ENCODE results near the gene SF1.

DNA sequence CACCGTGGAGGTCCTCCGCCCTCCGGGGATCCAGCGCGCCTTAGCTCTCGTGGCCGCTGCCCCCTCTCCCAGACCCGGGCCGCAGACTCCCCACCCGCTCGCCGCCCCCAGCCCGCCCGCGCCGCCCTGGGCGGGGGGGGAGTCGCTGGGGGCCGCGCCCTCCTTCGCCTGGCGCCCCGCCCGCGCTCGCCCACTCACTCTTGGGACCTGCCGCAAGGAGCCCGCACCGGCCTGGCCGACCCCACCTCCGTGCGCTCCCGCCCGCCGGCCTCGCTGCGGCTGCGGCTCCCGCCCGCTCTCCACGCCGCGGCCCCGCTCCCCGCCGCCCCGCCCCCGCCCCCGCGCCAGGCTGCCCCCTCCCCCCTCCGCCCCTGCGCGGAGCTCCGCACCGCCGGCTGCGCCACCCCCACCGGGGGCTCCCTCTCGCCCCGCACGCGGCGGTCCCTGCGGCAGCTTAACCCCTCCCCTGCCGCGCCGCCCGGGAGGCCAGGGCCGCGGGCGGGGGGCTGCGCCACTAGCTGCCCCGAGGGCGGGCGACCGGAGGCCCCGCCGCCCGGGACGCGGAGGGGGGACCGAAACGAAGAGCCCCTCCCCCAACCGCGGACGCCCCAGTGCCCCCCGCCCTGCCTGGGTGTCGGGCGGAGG, 33.7 kb downstream of the SF1 start:
- no peak for TF ChIP-seq POLR2AphosphoS5 (IDR thresholded peaks at IDR 0.05; ENCODE audit: low read depth, low read length)
- no peak for TF ChIP-seq TAF1 (IDR thresholded peaks at IDR 0.05; ENCODE audit: borderline replicate concordance, low read depth, low read length)
- TF ChIP-seq POLR2A (IDR thresholded peaks at IDR 0.05; ENCODE audit: low read depth, low read length) = no peak

Measured in GM12892 (cell line).